LNCAP (cell line): ENCODE measurements around the gene TOGARAM2.

Experiments used
- TF ChIP-seq, protein P1 (sequence below): fragments of 450-650 bp; IDR thresholded peaks from 2 replicates; pipeline ENCODE4 v1.5.1; 2017; ENCODE audit warnings: mild to moderate bottlenecking

Gene TOGARAM2

DNA sequence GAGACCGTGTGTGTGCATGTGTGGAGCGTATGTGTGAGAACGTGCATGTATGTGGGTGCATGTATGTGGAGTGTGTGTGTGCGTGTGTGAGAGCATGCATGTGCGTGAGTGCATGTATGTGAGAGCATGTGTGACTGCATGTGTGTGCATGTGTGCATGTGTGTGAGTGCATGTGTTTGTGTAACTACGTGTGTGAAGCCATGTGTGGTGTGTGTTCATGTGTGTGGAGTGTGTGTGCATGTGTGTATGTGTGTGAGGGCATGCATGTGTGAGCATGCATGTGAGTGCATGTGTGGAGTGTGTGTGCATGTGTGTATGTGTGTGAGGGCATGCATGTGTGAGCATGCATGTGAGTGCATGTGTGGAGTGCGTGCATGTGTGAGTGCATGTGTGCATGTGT is 24.2 kb downstream of the TOGARAM2 start:
- TF ChIP-seq, protein P1, sequence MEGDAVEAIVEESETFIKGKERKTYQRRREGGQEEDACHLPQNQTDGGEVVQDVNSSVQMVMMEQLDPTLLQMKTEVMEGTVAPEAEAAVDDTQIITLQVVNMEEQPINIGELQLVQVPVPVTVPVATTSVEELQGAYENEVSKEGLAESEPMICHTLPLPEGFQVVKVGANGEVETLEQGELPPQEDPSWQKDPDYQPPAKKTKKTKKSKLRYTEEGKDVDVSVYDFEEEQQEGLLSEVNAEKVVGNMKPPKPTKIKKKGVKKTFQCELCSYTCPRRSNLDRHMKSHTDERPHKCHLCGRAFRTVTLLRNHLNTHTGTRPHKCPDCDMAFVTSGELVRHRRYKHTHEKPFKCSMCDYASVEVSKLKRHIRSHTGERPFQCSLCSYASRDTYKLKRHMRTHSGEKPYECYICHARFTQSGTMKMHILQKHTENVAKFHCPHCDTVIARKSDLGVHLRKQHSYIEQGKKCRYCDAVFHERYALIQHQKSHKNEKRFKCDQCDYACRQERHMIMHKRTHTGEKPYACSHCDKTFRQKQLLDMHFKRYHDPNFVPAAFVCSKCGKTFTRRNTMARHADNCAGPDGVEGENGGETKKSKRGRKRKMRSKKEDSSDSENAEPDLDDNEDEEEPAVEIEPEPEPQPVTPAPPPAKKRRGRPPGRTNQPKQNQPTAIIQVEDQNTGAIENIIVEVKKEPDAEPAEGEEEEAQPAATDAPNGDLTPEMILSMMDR: no peak

DNA sequence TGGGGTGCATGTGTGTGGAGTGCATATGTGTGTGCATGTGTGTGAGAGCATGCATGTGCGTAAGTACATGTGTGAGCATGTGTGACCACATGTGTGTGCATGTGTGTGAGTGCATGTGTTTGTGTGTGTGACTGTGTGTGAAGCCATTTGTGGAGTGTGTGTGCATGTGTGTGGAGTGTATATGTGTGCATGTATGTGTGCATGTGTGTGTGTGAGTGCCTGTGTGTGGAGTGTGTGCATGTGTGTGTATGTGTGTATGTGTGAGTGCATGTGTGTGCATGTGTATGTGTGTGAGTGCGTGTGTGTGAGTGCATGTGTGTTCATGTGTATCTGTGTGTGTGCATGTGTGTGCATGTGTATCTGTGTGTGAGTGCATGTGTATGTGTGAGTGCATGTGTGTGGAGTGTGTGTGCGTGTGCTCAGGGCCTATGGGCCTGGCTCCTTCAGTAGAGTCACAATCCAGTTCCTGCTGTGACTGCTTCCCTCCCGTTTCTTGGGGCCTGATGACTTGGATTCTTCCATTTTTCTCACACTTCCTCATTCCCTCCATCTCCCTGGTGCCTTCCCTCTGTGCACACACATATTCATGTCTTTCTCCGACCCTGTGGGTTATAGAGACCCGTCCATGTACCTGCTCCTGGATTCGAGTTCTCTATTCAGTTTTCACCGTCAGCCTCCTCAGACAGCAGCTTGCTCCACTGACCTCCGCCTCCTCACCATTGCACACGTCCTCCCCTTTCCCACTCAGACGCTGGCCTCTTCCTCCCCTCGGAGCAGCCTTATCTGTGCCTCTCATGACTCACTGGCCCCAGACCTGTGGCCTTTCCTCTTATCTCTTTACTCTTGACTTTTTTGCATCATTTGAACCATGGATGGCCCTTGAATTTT is 25.2 kb downstream of the TOGARAM2 start:
- TF ChIP-seq, protein P1: no peak

DNA sequence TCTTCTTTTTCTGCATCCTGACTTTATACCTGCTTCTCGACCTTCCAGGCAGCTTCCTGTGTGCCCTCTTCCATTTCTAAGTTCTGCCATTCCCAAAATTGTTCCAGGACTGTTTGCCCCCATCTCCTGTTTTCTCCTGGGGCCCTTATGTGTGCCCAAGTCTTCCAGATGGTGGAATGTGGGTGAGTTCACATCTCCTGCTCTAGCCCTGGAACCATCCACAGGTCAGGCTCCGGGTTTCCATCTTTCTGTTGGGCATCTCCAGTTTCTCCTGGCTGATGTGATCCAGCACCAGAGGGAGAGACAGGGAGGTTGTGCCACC is 25.8 kb downstream of the TOGARAM2 start:
- TF ChIP-seq, protein P1: no peak

DNA sequence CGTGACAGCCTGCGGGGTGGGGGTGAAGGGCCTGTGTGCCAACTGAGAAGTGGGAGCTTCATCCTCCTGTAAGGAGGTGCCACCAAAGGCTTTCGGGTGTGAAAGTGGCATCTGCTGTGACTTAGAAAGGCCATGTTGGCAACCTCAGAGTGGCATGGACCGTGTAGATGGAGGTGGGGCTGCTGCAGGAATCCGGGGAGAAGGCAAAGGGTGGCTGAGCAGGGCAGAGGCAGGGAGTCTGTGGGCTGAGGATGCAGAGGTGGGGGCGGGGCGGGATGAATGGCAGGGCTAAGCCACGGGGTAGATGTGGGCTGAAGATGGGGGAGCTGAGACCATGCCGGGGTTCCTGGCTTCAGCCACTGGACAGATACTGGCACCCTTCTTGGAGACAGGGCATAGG is 28.2 kb downstream of the TOGARAM2 start:
- TF ChIP-seq, protein P1: no peak

DNA sequence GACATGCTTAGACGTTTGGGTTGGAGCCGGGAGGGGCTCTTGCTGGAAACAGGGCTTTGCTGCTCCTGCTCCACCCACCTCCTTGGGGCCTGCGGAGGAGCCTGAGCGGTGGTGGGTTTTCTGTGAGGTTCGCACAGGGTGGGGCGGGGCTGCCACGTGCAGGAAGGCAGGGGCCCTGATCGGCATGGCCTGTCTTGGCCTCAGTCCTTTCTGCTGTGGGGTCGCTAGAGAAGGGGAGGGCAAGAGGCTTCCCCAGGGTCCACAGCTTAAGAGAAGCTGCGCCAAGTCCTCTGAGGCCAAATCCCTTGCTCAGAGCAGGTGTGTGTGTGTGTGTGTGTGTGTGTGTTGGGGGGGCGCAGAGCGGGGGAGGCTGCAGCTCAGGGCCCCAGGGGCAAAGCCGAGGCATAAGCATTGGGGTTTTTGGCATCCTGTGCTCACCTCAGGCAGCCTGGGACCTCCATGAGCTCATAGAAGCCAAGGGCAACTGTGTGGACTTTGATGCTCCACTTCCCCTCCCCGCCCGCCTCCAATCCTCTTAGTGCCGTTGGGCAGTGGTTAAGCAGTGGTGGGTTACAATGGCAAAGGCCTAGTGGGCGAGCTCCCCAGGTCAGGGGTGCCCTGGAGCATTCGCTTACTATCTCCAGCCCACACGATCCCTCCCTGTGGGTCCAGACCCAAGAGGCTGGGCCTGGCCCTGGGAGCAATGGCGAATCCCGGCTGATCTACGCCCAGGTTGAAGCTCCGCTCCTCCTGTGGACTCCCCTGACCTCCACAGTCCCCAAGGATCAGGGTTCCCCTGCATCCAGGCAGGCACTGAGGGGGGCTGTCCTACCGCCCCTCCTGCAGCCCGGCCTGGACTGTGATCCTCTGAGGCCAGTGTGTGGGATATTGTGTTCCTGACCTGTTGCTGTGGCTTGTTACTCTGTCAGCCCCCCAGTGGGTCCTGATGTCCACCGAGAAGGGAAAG is 28.9 kb downstream of the TOGARAM2 start:
- TF ChIP-seq, protein P1: no peak

DNA sequence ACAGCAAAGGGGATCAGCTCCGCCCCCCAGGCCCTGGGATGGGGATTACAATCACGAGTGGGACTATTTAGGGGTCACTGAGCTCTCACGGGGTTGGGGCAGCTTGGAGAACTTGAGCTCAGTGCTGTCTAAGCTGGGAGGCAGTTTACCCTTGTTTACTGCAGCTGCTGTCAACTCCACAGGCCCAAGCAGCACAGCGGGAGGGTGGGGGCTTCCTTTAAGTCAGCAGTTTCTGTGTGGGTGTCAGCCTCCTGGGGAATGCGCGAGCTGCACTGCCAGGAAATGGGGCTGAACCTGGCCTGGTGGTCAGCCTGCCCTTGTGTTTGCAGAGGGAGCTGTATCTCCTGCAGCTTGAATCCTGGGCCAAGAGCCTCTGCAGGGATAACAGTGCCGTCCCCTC is 29.8 kb downstream of the TOGARAM2 start:
- TF ChIP-seq, protein P1: no peak

DNA sequence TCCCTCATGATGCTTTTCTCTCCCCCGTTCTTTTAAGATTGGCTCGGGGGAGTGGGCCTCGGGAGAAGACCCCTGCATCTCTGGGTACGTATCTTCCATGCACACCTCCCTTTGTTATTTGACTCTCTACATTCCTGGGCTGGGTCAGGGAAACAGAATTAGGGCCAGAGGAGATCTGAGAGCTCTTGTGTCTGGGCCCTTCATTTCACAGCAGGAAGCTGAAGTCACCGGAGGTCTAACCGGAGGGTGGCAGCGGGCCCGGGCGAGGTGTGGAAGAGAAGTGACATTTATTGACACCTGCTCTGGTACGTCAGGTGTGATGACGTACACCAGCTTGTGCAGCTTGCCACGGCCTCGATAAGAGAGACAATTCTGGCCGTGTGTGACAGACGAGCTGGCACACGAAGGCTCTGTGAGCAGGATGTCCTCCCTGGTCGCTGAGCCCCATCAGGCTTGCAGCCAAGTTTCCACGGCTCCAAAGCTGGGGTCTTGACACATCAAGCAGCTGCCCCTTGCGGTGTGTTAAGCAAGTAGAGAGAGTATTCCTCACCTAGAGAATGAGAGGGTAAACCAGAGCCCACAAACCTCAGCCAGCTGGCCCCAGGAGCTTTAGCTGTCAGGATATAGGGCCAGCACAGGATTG is 30.4 kb downstream of the TOGARAM2 start:
- TF ChIP-seq, protein P1: no peak
